Measurements from ENCODE around the gene BCL7C.
"Not testable (repeated sequence)": the region's sequence is repeated elsewhere in the genome, so short reads cannot be mapped to it uniquely, and the experiment has no call there.

Gene BCL7C

GRCh38 chr16:30894540-30895368 lies 877 bp upstream of the BCL7C start:
- no peak for DNase-seq

GRCh38 chr16:30893417-30893743 lies 497 bp downstream of the BCL7C start:
- no peak for DNase-seq

GRCh38 chr16:30892670-30893416 lies 1.0 kb downstream of the BCL7C start:
- DNase-seq: no peak

GRCh38 chr16:30891043-30891823 lies 2.6 kb downstream of the BCL7C start:
- DNase-seq: not testable (repeated sequence)

GRCh38 chr16:30889721-30890120 lies 4.2 kb downstream of the BCL7C start:
- no peak for DNase-seq

- DNase-seq: no peak
These were observed 4.9 kb downstream of the BCL7C start for GRCh38 chr16:30888856-30889499.

- DNase-seq: no peak
These were observed 6.0 kb downstream of the BCL7C start for GRCh38 chr16:30887927-30888326.

GRCh38 chr16:30886145-30886544 lies 7.7 kb downstream of the BCL7C start:
- DNase-seq: no peak

- no peak for DNase-seq
These were observed 8.7 kb downstream of the BCL7C start for GRCh38 chr16:30885196-30885595.

GRCh38 chr16:30884760-30885159 lies 9.1 kb downstream of the BCL7C start:
- no peak for DNase-seq

- no peak for DNase-seq
These were observed 11.2 kb downstream of the BCL7C start for GRCh38 chr16:30882429-30883310.

GRCh38 chr16:30876867-30877266 lies 17.0 kb downstream of the BCL7C start:
- no peak for DNase-seq

- DNase-seq: no peak
These were observed 17.7 kb downstream of the BCL7C start for GRCh38 chr16:30875871-30876801.

GRCh38 chr16:30874821-30875717 lies 18.8 kb downstream of the BCL7C start:
- DNase-seq: peak; percentile 92

GRCh38 chr16:30874244-30874820 lies 19.5 kb downstream of the BCL7C start:
- DNase-seq: no peak

- no peak for DNase-seq
These were observed 23.0 kb downstream of the BCL7C start for GRCh38 chr16:30870904-30871303.

GRCh38 chr16:30867747-30868146 lies 26.1 kb downstream of the BCL7C start:
- DNase-seq: no peak

GRCh38 chr16:30866031-30866430 lies 27.8 kb downstream of the BCL7C start:
- DNase-seq: no peak

- DNase-seq: not testable (repeated sequence)
These were observed 30.7 kb downstream of the BCL7C start for GRCh38 chr16:30863178-30863577.
